Spleen (tissue), 11 donors: ENCODE data around the gene CELA2B. TPM values are rescaled to one million over a fixed set of nuclear protein-coding genes. Genes with fewer than 3 reads are reported as not detected.

ENCODE experiments used
- DNase-seq: peaks from one replicate; pipeline ENCODE4 v3.0.0-alpha.2; 2020
- H3K27ac ChIP-seq, 8 donors: fragments of 200-600 bp; sonication (generic) in 7 of 8; 1 replicate in 4 of 8; 2 replicates in 4 of 8; pipeline versions ENCODE4 v1.5.0 to v1.8.0; 2016 to 2021; ENCODE audit warnings: inconsistent platforms in 4 of 8, mild to moderate bottlenecking in 4 of 8, moderate library complexity in 1 of 8
- H3K27me3 ChIP-seq, 7 donors: fragments of 200-600 bp; sonication (generic) in 6 of 7; replicated peaks in 1 of 7; 1 replicate in 4 of 7; 2 replicates in 3 of 7; pipeline versions ENCODE4 v1.5.0 to v1.8.0; 2016 to 2021; ENCODE audit warnings: inconsistent platforms in 3 of 7, mild to moderate bottlenecking in 1 of 7
- H3K36me3 ChIP-seq, 6 donors: fragments of 200-600 bp; sonication (generic) in 5 of 6; 1 replicate in 4 of 6; 2 replicates in 2 of 6; pipeline versions ENCODE4 v1.5.0 to v1.8.0; 2016 to 2021; ENCODE audit warnings: inconsistent platforms in 2 of 6
- H3K4me1 ChIP-seq, 6 donors: fragments of 200-600 bp; sonication (generic) in 5 of 6; 1 replicate in 3 of 6; 2 replicates in 3 of 6; pipeline versions ENCODE4 v1.5.0 to v1.8.0; 2016 to 2021; ENCODE audit warnings: inconsistent platforms in 3 of 6
- H3K4me3 ChIP-seq, 8 donors: fragments of 200-600 bp; sonication (generic) in 7 of 8; 1 replicate in 4 of 8; 2 replicates in 4 of 8; pipeline versions ENCODE4 v1.5.0 to v1.8.0; 2016 to 2021; ENCODE audit warnings: inconsistent platforms in 4 of 8, mild to moderate bottlenecking in 4 of 8, moderate library complexity in 2 of 8
- H3K9me3 ChIP-seq, 8 donors: fragments of 200-600 bp; sonication (generic) in 7 of 8; 1 replicate in 4 of 8; 2 replicates in 4 of 8; pipeline versions ENCODE4 v1.5.0 to v1.8.0; 2016 to 2021; ENCODE audit warnings: inconsistent platforms in 4 of 8
- CTCF ChIP-seq, 11 experiments: fragments of 200-600 bp in 7 of 11; fragments of 450-650 bp in 4 of 11; sonication (generic) in 4 of 11; IDR thresholded peaks in 8 of 11; conservative IDR thresholded peaks in 3 of 11; 1 replicate in 7 of 11; 2 replicates in 4 of 11; pipeline versions ENCODE4 v1.4.0 to v1.8.0; 2016 to 2021; ENCODE audit warnings: antibody characterized with exemption in 11 of 11, inconsistent platforms in 4 of 11, mild to moderate bottlenecking in 1 of 11
- POLR2A ChIP-seq, 3 donors: fragments of 450-650 bp; IDR thresholded peaks; one replicate each; pipeline ENCODE4 v1.5.1; 2017; ENCODE audit warnings: antibody characterized with exemption in 3 of 3, mild to moderate bottlenecking in 1 of 3
- POLR2AphosphoS5 ChIP-seq, 3 donors: sonication (generic); formaldehyde crosslinking; IDR thresholded peaks; one replicate each; pipeline ENCODE4 v1.5.1; 2017; ENCODE audit warnings: antibody characterized with exemption in 3 of 3
- WGBS, 5 donors: extraction: QIAGEN DNeasy Blood & Tissue Kit in 3 of 5; methylation state at CpG; one replicate each; pipeline versions ENCODE4 v1.1.5 to v1.1.7; 2013 to 2018; 5-methylcytosine and 5-hydroxymethylcytosine counted together
- intact Hi-C: fragments of 100-400 bp; cut with DNase I; formaldehyde crosslinking; loops from one replicate; pipeline ENCODE4 v1.15.0; 2023; ENCODE audit warnings: low total_unique reads
- polyA plus RNA-seq, 3 donors: library from polyadenylated mRNA; stranded (reverse); fragments of 200-250 nt; gene quantifications; one replicate each; pipeline ENCODE4 v1.2.1, GENCODE V29; 2013
- total RNA-seq, 7 donors: library from RNA; depleted of rRNA in 3 of 7; stranded (reverse); fragments of >200 nt in 3 of 7; fragmentation: NEBNext Ultra II Directional in 4 of 7; extraction: Animal tissue kit (Norgen Biotek cat#: 25700) in 4 of 7; gene quantifications; one replicate each; pipeline versions ENCODE4 v1.1.0 to v1.2.1, GENCODE V29; 2016 to 2021
- donor health status: healthy with polysubstance abuse.
- donor health status: DM: no; HTN: no; CAD: no; lungs with moderate emphysema.
- donor health status: DM: no; HTN: no; CAD: no.
- donor health status: Bipolar disorder and iron deficiency.
- donor health status: healthy.
- donor health status: DM: no; HTN: no; CAD: no.
- donor health status: DM: yes; HTN: yes; CAD: no.

The CELA2B gene
- total and polyA plus RNA-seq, 10 donors = 0.14 TPM; not detected in 9

GRCh38 chr1:15526021-15526489, 50.2 kb downstream of the CELA2B start:
- peaks cover 0 to 21% (median 4%) of the 10 kb centered on the region in 6 donors for H3K36me3 ChIP-seq
- H3K9me3 ChIP-seq = no peaks in the 10 kb centered on the region
- intact Hi-C loops = loop anchor here (10.0 kb wide), 1 partner anchor 89 kb away; the partner anchor contains the start of gene DDI2
- peak overlapping the region; percentile 37 to 99 (median 96) for H3K27ac ChIP-seq
- WGBS, 5 donors = 16 to 22% (median 20%) methylated on average over 9 of the region's 9 CpGs
- H3K27me3 ChIP-seq = no peaks in the 10 kb centered on the region
- peak; percentile 80 for DNase-seq
- peaks cover 19 to 67% (median 44%) of the 10 kb centered on the region in 6 donors for H3K4me1 ChIP-seq
- H3K4me3 ChIP-seq = peak overlapping the region in 7 of 8 donors; percentile 65 to 92 (median 82)
- TF ChIP-seq CTCF (IDR thresholded peaks at IDR 0.05 in 8 of 11, conservative IDR thresholded peaks at IDR 0.05 in 3 of 11) (no peak), POLR2AphosphoS5 (IDR thresholded peaks at IDR 0.05) (no peak), POLR2A (IDR thresholded peaks at IDR 0.05) (no peak)

DNA sequence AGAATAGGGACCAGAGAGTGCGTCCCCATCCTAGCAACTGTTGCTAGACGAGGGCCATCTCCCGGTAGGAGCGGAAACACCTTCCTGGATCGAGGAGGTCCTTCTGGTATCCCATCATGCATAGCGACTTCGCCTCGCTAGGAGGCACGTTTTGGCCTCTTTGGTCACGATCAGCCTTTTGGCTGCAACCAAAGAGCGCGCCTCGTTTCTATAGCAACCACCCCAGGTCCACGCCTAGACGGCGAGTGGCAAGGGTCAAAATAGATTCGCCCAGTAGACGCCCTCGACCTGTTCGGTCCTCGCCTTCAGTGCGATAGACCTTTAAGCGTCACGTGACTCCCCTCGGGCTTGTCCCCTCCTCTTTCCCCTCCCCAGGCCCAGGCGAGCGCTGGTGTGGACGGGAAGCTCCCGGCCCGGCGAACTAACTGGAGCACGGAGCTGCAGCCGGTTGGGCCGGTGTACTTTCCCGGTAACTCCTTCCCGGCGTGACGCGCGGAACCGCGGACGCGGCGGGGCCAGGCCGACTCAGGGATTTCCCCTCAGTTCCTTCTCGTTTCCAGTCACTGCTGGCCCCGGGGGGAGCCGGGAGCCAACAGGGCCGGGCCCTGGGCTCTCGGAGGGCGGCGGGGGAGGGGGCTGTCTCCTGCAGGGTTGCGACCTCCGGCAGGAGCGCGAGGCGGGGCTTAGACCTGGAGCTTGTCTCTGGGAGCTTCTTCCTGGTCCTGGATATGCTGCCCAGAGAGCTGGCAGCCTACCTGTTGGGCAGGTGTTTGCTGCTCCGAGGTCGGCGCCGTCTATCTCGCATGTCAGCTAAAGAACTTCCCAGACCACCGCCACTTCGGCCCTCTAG, 50.8 kb downstream of the CELA2B start, which contains the start of gene DNAJC16:
Gene DNAJC16, plus strand, starts transcription at position 359 of the 850 bp plus-strand sequence. CDS start 2,258 bp downstream, outside the sequence.
- DNase-seq = peak; percentile 99
- H3K4me1 ChIP-seq = peaks cover 19 to 72% (median 42%) of the 10 kb centered on the region in 6 donors
- peak within 1 kb of the TSS; percentile 88 to 99 (median 96) for H3K27ac ChIP-seq
- H3K36me3 ChIP-seq = peaks cover 0 to 24% (median 8%) of the 10 kb centered on the region in 6 donors
- intact Hi-C loops = loop anchor here (10.0 kb wide), 1 partner anchor 88 kb away; the partner anchor contains the start of gene DDI2
- TF ChIP-seq CTCF (IDR thresholded peaks at IDR 0.05 in 8 of 11, conservative IDR thresholded peaks at IDR 0.05 in 3 of 11) (peak in 7 of 11 experiments; percentile 17 to 61 (median 46)), POLR2AphosphoS5 (IDR thresholded peaks at IDR 0.05) (peak; percentile 94 to 96 (median 96)), POLR2A (IDR thresholded peaks at IDR 0.05) (peak in 2 of 3 donors; percentile 26 to 50)
- no peaks in the 10 kb centered on the region for H3K9me3 ChIP-seq
- H3K27me3 ChIP-seq = no peaks in the 10 kb centered on the region
- H3K4me3 ChIP-seq = peak within 1 kb of the TSS; percentile 65 to 92 (median 80)
- 0 to 1% (median 0%) methylated on average over 33 to 65 of the region's 65 CpGs for WGBS, 5 donors

- DNase-seq = no peak
- Histone ChIP-seq H3K36me3 (peaks cover 0 to 44% (median 25%) of the 10 kb centered on the region in 6 donors), H3K9me3 (no peaks in the 10 kb centered on the region), H3K4me3 (no peak overlapping the region), H3K4me1 (peaks cover 8 to 46% (median 21%) of the 10 kb centered on the region in 6 donors), H3K27me3 (no peaks in the 10 kb centered on the region), H3K27ac (no peak overlapping the region)
- no peak for TF ChIP-seq POLR2AphosphoS5 (IDR thresholded peaks at IDR 0.05)
- TF ChIP-seq POLR2A (IDR thresholded peaks at IDR 0.05) = no peak
- no peak for TF ChIP-seq CTCF (IDR thresholded peaks at IDR 0.05 in 8 of 11, conservative IDR thresholded peaks at IDR 0.05 in 3 of 11)
- 93 to 97% (median 94%) methylated on average over 4 of the region's 4 CpGs for WGBS, 5 donors
- intact Hi-C loops = no loop called here
These were observed 55.1 kb downstream of the CELA2B start for GRCh38 chr1:15531003-15531402.

DNA sequence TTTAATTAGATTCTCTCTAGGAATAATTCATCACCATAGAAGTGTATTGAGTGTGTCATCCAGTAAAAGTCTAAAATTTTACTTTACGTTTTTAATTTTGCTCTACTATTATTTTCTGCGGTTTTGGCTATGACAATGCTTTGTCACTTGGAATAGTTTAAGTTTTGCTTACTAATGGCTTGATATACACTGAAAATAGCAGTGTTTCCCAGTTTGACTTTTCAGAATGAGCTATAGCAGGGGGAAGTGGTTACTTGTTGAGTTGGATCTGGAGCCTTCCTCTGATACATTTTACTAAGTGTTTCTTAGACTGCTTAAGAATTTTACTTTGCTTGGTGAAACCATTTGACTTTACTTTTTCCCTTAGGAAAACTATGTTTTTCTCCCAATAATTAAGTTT, 55.8 kb downstream of the CELA2B start:
- no peak for DNase-seq
- TF ChIP-seq CTCF (IDR thresholded peaks at IDR 0.05 in 8 of 11, conservative IDR thresholded peaks at IDR 0.05 in 3 of 11) (no peak), POLR2A (IDR thresholded peaks at IDR 0.05) (no peak), POLR2AphosphoS5 (IDR thresholded peaks at IDR 0.05) (no peak)
- intact Hi-C loops = no loop called here
- Histone ChIP-seq H3K4me1 (peaks cover 6 to 42% (median 17%) of the 10 kb centered on the region in 6 donors), H3K9me3 (no peaks in the 10 kb centered on the region), H3K4me3 (no peak overlapping the region), H3K36me3 (peaks cover 0 to 50% (median 32%) of the 10 kb centered on the region in 6 donors), H3K27me3 (no peaks in the 10 kb centered on the region), H3K27ac (no peak overlapping the region)
- WGBS, 5 donors = 42 to 58% (median 49%) methylated on average over 2 of the region's 2 CpGs
